D721Med (cell line): ENCODE results near the gene IGBP1.

Experiments
- DNase-seq: peaks from one replicate; pipeline ENCODE4 v3.0.0; 2011; ENCODE audit warnings: low spot score; ENCODE audit not compliant: insufficient read length
- FAIRE-seq: peaks from 2 replicates; lab custom pipeline; 2011; peaks lifted over from hg19 to GRCh38; lab: Jason Lieb, UNC
- TF ChIP-seq, protein P1 (sequence below): IDR thresholded peaks from 2 replicates; pipeline ENCODE4 v1.5.1; 2012; ENCODE audit warnings: mild to moderate bottlenecking, control low read depth; ENCODE audit not compliant: insufficient read depth; ENCODE audit errors: missing control alignments

Gene IGBP1

GRCh38 chrX:70168238-70169188, 35.3 kb downstream of the IGBP1 start:
- no peak for DNase-seq
- FAIRE-seq: peak; percentile 44
- TF ChIP-seq, protein P1, sequence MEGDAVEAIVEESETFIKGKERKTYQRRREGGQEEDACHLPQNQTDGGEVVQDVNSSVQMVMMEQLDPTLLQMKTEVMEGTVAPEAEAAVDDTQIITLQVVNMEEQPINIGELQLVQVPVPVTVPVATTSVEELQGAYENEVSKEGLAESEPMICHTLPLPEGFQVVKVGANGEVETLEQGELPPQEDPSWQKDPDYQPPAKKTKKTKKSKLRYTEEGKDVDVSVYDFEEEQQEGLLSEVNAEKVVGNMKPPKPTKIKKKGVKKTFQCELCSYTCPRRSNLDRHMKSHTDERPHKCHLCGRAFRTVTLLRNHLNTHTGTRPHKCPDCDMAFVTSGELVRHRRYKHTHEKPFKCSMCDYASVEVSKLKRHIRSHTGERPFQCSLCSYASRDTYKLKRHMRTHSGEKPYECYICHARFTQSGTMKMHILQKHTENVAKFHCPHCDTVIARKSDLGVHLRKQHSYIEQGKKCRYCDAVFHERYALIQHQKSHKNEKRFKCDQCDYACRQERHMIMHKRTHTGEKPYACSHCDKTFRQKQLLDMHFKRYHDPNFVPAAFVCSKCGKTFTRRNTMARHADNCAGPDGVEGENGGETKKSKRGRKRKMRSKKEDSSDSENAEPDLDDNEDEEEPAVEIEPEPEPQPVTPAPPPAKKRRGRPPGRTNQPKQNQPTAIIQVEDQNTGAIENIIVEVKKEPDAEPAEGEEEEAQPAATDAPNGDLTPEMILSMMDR: no peak

DNA sequence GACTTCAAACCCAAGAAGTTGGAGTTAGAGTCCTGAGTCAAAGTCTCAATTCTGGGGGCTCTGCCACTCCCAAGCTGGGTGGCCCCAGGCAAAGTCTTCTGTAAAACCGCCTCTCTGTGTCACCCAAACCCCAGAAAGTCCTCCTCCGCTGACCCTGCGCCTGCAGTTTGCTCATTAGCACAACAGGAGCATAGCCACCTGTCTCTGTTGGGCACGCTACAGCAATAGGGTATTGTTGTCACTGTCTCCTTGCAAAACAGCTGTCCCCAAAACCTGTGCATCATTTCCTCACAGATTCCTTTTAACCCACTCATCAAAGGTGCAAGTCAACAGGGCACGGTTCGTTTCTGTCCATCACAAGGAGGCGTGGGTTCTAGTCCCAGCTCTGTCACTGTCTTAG, 36.0 kb downstream of the IGBP1 start:
- TF ChIP-seq, protein P1: no peak
- no peak for FAIRE-seq
- DNase-seq: no peak

DNA sequence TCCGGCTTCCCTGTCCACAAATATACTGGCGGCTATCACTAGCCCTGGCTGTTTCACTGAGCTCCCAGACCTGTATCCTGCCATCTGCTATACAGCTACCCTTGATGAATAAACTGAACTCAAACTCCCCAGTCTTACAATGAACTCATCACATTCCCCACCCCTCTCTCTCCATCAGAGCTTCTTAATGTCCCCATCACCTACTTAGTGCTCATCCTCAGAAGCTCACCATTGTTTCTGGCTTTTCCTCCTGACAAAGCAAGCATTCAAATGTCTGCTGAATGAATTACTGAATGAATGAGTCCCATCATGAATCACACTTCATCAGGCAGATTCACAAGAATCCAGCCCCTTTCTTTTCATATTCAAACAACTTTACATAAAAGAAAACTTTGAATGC, 38.4 kb downstream of the IGBP1 start:
- TF ChIP-seq, protein P1: no peak
- FAIRE-seq (no peak), DNase-seq (no peak)

DNA sequence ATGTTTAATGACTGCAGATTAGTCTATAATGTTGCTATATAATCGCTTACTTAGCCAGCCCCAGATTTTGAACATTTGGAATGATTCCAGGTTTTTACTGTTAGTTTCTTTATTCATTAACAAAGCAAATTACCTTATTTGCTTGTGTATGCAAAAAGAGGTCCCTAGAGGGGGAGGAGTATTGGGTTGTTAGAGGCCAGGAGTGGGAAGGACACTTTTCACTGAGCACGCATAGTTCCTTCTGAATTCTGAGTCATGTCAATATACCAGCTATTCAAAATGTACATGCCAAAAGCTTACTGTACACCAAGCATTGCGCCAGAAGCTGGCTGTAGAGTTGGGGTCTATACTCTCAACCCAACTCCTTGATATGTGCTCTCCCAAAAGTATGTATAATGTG, 39.0 kb downstream of the IGBP1 start:
- FAIRE-seq (no peak), DNase-seq (no peak)
- TF ChIP-seq, protein P1: no peak

DNA sequence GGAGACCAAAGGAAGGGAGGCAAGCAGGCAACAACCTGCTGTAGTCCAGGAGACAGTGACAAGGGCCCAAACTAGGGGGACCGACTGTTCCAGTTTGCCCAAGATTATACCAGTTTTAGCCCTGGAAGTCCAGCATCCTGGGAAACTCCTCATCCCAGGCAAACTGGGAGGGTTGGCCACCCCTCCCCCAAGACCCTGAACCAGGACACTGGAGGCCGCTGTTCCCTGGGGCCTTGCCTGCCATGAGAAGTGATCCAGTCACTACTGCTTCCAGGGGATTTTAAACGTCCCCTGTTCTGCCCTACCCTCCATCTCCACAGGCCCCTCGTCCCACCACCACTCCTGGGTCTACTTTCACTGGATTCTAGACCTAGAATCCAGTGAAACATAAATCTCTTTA, 39.7 kb downstream of the IGBP1 start:
- no peak for DNase-seq
- TF ChIP-seq, protein P1: no peak
- no peak for FAIRE-seq

GRCh38 chrX:70174754-70175153, 41.5 kb downstream of the IGBP1 start:
- FAIRE-seq: no peak
- no peak for DNase-seq
- TF ChIP-seq, protein P1: no peak

DNA sequence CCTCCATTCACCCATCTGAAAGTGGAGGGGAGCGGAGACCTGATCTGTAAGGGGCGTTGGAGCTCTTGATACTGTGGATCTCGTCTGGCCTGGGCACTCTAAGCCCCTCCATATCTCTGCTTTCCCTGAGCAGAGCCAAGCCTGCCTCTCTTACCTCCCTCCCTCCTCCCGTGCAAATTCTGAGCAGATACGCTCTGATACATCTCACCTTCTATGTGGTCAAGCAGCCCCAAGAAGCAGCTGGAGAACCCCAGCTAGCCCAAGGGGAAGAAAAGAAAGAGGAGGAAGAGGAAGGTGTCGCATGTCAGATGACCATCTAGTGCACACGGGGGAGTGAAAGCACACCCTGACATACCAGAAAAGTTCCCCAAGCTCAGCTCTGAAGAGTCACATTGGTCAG, 42.1 kb downstream of the IGBP1 start:
- DNase-seq: no peak
- FAIRE-seq: no peak
- TF ChIP-seq, protein P1: no peak
